GM13976 (cell line): ENCODE measurements around the gene EDN3.

Source experiments
- DNase-seq: peaks from one replicate; pipeline ENCODE4 v3.0.0; 2012; ENCODE audit warnings: low spot score
- CTCF ChIP-seq: IDR thresholded peaks from 2 replicates; pipeline ENCODE4 v1.5.1; 2012; ENCODE audit warnings: borderline replicate concordance, mild to moderate bottlenecking; ENCODE audit not compliant: insufficient read depth; ENCODE audit errors: extremely low read depth, missing control alignments, control extremely low read depth
- in situ Hi-C: fragments of 300-500 bp; cut with MboI; formaldehyde crosslinking; loops from one replicate; pipeline ENCODE4 v1.12.0; 2022; ENCODE audit warnings: low sequenced_read_pairs, mixed read lengths, inconsistent platforms; ENCODE audit not compliant: unreplicated experiment

EDN3 gene

GRCh38 chr20:59342023-59342957 lies 41.9 kb downstream of the EDN3 start:
- in situ Hi-C loops, result no loop called here
- no peak for DNase-seq
- TF ChIP-seq CTCF, result no peak

- in situ Hi-C loops, result no loop called here
Observed at GRCh38 chr20:59346061-59346460, 45.6 kb downstream of the EDN3 start.

GRCh38 chr20:59349277-59349676 lies 48.9 kb downstream of the EDN3 start:
- in situ Hi-C loops, result no loop called here
- no peak for DNase-seq
- TF ChIP-seq CTCF, result no peak

More at GRCh38 chr20:59346061-59346460, 45.6 kb downstream of the EDN3 start:
- no peak for DNase-seq
- TF ChIP-seq CTCF, result no peak

GRCh38 chr20:59350330-59351156 lies 50.1 kb downstream of the EDN3 start:
- in situ Hi-C loops, result no loop called here
- no peak for TF ChIP-seq CTCF
- DNase-seq, result no peak

- TF ChIP-seq CTCF, result no peak
- no peak for DNase-seq
- in situ Hi-C loops, result no loop called here
Observed at GRCh38 chr20:59351157-59352040, 51.0 kb downstream of the EDN3 start.

GRCh38 chr20:59352541-59352940 lies 52.1 kb downstream of the EDN3 start:
- in situ Hi-C loops, result no loop called here
- no peak for TF ChIP-seq CTCF
- no peak for DNase-seq
